Activated CD4-positive, CD25-positive, alpha-beta regulatory T cell (primary cell): ENCODE data around the gene SLC34A3.

Experiments used
- DNase-seq, 4 experiments: peaks; one replicate each; lab custom pipeline; 2025; lab: John Stamatoyannopoulos, UW

The SLC34A3 gene

DNA sequence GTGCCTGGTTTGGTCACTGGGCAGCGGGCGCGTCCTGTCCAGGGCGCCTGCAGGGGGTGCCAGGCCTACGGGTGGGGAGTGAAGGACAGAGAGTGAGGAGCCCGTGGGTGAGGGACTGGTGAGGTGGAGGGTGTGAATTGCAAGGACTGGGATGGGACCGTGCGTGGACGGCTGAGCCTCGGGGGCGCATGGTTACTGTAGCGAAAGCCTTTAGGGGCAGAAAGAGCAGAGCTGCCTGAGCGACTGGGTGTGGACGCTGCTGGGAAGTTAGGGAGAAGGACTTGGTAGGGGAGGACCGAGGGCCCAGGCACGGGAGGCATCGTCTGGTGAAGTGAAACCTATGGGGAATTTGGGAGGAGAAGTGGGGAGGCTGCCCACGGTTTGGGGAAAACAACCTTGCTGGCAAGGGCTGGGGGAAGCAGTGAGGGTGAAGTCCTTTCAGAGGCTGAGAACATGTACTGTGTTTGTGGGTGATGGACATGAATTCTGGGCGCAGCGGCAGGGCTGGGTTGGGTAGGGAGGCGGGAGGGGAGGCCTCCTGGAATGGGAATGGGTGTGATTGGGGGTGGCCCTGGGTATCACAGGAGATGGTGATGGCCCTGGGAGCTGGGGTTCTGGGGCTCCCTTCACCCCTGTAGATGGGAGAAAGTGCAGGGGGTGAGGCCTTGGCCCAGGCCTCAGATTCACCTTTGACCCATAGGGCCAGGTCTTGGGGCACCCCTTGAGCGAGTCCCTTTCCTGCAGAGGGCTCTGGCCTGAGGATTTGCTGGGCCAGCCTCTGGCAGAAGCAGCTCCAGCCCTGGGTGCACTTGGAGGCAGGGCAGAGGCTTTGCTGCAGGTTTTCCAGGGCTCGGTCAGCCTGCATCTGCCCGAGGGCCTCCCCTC is 45.1 kb downstream of the SLC34A3 start:
- DNase-seq = no peak

DNA sequence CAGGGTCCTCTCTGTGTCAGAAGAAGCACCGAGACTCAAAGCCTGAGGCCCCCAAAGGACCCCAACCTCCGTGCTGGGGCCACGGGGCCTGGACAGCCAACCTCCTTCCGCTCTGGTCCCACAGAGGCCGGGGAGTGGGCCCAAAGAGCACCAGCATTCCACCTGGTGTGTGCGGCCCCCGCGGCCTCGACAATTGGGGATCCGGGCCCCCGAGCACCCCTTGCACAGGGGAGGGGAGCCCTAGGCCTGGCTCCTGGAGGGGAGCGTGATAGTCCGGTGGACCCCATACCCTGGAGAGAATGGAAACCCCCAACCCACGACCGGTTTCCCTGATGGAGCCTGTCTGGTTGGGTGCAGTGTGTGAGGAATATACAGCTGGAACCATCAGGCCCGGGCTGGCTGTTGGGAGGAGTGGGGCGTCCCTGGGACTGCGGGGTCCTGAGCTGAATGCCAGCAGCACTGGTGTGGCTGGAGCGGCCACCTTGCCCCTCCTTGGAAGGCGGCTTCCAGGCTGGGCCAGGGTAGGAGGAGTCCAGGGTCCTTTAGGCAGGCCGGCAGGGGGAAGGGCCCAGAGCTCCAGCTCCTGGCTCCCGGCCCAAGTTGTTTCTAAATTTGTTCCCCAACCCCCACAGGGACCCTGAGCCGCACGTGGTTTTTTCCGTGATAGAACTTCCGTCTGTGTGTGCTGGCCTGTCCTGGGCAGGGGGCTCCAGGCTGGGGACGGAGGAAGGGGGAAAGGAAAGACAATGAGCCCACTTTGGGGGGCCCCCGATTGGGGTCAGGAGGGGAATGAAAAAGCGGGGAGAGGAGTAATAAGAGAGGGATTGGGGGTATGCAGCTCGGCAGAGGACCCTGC is 46.0 kb downstream of the SLC34A3 start:
- DNase-seq = no peak

DNA sequence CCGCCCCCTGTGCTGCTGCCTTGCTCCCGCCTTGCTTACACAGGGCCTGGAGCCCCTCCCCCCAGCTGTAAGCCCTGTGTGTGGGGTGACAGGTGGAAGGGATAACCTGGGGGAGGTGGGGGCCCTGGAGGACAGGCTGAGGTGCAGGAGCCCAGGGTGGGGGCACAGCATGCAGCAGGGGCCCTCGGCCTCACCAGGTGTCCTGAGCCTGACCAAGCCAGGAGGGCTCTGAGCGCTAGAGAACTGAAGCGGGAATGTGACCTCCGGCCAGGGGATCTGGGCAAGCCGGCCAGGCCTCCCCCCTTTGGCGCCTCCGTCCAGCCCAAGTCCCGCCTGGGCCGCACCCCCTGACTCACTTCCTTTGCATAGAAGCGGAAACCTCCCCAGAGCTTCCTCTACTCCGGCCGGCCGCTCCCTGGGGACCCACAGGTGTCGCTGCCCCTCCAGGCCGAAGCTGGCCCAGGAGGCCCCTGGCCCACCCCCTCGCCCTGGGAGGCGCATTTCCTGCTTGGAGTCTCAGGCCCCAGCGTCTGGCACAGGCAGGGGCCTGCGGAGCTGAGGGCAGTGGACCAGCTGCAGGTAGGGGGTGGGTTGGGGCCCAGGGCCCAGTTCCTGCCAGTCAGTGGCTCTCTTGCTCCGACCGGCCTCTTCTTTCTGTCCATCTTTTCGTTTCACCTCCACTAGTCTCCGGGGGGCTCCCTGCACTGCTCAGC is 46.8 kb downstream of the SLC34A3 start, which contains the start of gene TOR4A:
TSS of gene TOR4A (plus strand) at position 398 of the 713 bp plus-strand sequence. CDS start 964 bp downstream, outside the sequence.
- peak in 2 of 4 experiments; percentile 32 to 36 for DNase-seq

DNA sequence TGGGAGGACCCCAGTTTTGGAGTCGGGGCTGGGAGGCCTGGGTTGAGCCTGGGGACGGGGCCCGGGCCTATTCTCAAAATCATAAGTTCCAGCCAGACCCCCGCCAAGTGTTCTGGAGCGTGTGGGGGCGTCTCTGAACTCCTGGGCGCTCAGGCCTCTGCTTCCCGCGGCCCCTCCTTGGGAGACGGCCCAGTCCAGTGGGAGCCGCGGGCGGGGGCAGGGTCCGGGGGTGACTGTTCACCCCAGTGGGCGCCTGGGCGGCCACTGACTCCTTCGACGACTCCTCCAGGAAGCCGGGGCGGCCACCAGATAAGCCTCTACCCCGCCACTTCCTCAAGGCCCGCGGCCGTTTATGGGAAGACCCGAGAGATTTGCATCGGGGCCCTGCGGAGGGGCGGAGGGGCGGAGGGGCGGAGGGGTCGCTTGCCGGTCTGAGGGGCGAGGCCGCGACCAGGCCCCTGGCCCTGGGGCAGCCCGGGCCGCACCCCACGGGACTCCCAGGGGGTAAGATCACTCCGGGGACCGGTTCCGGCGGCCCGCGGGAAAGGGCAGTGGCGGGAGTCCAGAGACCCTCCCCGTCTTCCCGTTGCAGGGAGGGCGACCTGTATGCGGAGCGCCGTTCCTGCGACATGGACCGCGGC is 47.5 kb downstream of the SLC34A3 start:
- DNase-seq = no peak

DNA sequence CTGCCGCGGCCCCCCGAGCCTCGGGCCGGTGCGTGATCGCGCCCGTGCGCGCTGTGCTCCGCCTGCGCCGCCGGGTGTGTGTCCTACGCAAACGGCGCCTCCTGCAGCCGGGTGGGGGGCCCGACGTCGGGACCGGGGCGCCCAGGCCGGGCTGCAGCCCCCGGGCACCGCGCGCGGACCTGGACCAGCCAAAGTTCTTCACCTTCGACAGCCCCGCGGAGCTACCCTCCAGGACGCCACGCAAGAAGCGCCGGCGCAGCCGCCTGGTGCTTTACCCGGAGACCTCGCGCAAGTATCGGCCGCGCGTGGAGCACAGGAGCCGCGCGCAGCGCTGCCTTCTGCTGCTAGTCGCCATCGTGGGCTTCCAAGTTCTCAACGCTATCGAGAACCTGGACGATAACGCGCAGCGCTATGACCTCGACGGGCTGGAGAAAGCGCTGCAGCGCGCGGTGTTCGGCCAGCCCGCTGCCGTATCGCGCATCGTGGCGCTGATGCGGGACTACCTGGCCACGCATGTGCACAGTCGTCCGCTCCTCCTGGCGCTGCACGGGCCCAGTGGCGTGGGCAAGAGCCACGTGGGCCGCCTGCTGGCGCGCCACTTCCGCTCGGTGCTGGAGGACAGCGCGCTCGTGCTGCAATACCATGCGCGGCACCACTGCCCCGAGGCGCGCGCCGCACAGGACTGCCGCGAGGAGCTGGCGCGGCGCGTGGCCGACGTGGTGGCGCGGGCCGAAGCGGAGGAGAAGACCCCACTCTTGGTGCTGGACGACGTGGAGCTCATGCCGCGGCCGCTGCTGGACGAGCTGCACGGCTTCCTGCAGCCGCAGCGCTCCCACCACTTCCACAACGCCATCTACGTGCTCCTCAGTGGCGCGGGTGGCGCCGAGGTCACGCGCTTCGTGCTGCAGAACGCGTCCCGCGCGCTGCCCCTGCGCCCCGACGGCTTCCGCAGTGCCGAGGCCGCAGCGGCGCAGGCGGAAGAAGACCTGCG is 48.3 kb downstream of the SLC34A3 start:
- DNase-seq = no peak

DNA sequence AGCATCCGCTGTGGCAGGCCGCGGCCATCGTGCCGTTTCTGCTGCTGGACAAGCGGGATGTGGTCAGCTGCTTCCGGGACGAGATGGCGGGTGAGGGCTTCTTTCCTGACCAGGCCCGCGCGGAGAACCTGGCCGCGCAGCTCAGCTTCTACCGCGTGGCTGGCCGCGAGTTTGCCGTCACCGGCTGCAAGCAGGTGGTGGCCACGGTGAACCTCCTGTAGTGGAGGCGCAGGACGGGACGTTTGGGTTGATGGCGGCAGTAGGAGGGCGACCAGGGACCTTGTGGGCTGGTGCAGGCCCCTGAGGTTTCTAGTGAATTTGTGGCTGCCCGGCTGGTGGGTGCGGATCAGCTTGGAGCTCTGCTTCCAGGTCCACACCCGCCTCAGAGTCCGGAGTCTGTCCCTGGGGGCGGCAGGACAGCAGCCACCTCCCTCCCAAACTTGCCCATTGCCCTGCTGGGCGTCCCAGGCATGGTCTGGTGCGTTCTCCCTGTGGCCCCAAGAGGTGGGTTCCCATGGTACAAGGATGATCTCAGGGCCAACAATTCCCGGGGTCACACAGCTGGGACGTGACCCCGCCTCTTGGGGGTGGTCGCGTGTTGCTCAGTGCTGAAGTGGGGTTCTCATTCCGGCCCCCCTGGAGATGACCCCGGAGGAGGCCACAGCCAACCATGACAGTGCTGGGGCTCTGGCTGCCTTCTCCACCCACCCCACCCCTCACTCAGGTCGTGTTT is 49.2 kb downstream of the SLC34A3 start:
- DNase-seq = no peak

DNA sequence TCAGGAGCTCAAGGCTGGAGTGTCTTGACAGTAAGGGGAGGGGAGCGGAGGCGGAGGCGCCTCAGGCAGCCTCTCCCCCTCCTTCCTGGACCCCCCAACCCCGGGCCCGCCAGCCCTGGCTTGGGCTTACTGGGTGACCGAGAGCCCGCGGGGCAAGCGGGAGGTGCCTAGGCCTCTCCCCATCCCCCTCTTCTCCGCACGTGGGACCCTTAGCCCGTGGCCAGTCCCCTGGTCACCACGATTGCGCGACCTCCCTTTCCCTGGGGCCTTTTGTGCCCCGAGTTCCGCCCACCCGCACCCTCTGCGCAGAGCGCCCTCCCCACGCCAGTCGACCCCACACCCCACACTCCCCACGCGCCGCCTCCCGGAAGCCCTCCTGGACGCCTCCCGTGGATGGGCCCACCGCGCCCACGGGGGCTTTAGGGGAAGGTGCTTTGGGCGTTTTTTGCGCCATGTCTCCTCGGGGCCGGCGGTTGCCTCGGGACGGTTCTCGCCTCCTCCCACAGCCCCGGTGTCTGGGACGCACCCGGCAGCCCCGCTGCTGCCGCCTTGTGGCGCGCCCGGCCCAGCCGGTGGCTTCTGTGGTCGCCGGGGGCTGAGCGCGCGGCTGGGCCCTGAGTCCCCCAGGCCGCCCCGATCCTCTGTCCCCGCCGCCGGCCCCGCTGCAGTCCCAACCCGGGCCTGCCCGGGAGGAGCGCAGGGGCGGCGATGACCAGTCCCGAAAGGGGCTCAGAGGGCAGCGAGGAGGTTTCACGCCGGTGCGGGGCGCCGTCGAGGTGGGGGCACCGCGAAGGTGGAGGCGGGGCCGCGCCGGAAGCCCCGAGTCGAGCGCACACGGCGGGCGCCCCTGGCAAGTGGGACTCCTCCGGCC is 50.0 kb downstream of the SLC34A3 start:
- no peak for DNase-seq

DNA sequence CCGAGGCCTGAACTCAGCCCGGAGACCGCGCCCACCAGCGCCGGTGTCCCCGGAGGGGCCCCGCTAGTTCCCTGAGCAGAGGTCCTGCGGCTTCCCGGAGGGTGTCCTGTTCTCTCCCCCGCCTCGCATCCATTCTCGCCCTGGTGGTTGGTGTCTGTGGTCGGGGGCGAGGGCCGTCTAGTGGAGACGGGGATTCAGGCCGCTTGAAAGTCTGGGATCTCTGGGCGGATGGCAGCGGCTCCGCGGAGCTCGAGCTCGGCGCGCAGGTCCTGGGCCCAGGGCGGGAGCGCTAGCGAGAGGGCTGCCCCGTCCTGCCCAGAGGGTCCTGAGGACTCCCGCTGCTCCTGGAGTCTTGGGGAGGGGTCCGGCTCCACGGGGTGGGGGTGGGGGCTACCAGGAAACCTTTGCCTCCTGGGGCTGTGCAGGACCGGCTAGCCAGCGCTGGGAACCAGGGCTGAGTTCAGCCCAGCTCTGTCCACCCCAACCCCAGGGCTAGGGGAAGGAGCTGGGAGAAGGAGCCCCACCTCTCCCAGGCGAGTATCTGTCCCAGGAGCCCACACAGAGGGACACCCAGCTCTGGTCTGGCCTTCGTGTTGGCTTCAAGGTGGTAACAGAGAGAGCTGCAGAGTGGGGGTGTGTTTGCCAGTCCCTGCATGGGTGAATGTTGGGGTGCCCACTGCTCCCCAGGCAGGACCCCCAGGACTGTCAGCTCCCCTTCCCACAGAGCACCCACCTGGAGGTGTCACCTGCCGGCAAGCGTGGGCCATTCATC is 50.8 kb downstream of the SLC34A3 start:
- DNase-seq = no peak
